Measurements from ENCODE around the gene CDX2. TPM values are rescaled to one million over a fixed set of nuclear protein-coding genes. Genes with fewer than 3 reads are reported as not detected.

Gene CDX2
- total and polyA plus RNA-seq, 4 donors = not detected

DNA sequence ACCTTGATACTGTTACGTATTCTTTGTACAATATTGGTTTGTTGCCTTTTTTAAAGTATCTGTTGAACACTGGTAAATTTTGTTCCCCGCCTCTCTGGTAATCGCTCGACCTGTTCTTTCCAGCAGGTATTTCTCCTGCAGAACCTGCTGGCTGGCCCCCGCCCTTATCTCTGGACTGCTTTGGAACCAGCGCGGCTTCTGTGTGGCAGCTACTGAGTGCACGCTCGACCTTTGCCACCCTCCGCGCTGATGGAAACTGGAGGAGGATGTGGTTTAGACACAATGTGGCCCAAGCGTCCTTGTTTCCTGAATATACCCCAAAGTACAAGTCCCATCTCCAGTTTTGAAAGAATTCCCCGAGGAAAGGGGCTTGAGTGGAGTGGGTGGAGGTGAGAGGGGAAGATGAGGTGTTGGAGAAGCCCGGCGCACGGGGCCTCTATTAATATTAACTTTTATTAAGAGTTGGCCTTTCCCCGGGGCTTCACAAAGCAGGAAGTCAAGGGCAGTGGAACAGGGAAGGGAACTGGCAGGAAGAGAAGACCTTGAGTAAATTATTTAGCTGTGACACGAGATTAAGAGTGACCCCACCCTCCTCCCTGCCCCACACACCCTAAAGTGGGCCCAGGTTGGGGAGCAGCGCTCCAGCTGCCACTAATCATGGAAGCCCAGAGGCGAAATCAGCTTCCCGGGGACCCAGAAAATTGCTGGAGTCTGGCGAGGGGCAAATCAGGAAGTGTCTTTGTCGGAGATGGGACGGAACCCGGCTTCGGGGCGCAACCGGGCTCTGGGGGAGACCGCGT lies 16.0 kb downstream of the CDX2 start:
- Histone ChIP-seq H3K9ac (ENCODE audit: low read depth in 1 of 2, low read length in 2 of 2) (peak overlapping the region; percentile 52 to 77), H3K9me3 (ENCODE audit: control insufficient read depth in 4 of 4, low read length in 3 of 4) (no peaks in the 10 kb centered on the region), H3K27me3 (ENCODE audit: control insufficient read depth in 4 of 4, insufficient read depth in 4 of 4, low read length in 3 of 4) (no peaks in the 10 kb centered on the region), H3K4me1 (ENCODE audit: control insufficient read depth in 4 of 4, insufficient read depth in 4 of 4, low read length in 3 of 4) (peaks cover 8 to 17% (median 15%) of the 10 kb centered on the region in 4 donors), H3K4me3 (ENCODE audit: low read depth in 1 of 3, low read length in 3 of 3) (peak overlapping the region in 2 of 3 donors; percentile 61 to 80), H3K36me3 (ENCODE audit: control insufficient read depth in 4 of 4, insufficient read depth in 3 of 4, low read depth in 1 of 4, low read length in 3 of 4) (no peaks in the 10 kb centered on the region), H3K27ac (ENCODE audit: low read depth in 1 of 2, low read length in 2 of 2) (peak overlapping the region; percentile 84 to 94)
- peak; percentile 47 for DNase-seq (ENCODE audit: low spot score)
- WGBS = 6% methylated on average over 30 of the region's 30 CpGs
- peak; percentile 49 for TF ChIP-seq HNF4G (IDR thresholded peaks at IDR 0.05)
- TF ChIP-seq FOXA1 (IDR thresholded peaks at IDR 0.05) = no peak
- TF ChIP-seq, protein P1, sequence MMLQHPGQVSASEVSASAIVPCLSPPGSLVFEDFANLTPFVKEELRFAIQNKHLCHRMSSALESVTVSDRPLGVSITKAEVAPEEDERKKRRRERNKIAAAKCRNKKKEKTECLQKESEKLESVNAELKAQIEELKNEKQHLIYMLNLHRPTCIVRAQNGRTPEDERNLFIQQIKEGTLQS (IDR thresholded peaks at IDR 0.05) = peak; percentile 22
- TF ChIP-seq TAF1 (conservative IDR thresholded peaks at IDR 0.05) = peak; percentile 76
- TF ChIP-seq, protein P2, sequence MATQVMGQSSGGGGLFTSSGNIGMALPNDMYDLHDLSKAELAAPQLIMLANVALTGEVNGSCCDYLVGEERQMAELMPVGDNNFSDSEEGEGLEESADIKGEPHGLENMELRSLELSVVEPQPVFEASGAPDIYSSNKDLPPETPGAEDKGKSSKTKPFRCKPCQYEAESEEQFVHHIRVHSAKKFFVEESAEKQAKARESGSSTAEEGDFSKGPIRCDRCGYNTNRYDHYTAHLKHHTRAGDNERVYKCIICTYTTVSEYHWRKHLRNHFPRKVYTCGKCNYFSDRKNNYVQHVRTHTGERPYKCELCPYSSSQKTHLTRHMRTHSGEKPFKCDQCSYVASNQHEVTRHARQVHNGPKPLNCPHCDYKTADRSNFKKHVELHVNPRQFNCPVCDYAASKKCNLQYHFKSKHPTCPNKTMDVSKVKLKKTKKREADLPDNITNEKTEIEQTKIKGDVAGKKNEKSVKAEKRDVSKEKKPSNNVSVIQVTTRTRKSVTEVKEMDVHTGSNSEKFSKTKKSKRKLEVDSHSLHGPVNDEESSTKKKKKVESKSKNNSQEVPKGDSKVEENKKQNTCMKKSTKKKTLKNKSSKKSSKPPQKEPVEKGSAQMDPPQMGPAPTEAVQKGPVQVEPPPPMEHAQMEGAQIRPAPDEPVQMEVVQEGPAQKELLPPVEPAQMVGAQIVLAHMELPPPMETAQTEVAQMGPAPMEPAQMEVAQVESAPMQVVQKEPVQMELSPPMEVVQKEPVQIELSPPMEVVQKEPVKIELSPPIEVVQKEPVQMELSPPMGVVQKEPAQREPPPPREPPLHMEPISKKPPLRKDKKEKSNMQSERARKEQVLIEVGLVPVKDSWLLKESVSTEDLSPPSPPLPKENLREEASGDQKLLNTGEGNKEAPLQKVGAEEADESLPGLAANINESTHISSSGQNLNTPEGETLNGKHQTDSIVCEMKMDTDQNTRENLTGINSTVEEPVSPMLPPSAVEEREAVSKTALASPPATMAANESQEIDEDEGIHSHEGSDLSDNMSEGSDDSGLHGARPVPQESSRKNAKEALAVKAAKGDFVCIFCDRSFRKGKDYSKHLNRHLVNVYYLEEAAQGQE (IDR thresholded peaks at IDR 0.05) = no peak
- TF ChIP-seq, protein P3, sequence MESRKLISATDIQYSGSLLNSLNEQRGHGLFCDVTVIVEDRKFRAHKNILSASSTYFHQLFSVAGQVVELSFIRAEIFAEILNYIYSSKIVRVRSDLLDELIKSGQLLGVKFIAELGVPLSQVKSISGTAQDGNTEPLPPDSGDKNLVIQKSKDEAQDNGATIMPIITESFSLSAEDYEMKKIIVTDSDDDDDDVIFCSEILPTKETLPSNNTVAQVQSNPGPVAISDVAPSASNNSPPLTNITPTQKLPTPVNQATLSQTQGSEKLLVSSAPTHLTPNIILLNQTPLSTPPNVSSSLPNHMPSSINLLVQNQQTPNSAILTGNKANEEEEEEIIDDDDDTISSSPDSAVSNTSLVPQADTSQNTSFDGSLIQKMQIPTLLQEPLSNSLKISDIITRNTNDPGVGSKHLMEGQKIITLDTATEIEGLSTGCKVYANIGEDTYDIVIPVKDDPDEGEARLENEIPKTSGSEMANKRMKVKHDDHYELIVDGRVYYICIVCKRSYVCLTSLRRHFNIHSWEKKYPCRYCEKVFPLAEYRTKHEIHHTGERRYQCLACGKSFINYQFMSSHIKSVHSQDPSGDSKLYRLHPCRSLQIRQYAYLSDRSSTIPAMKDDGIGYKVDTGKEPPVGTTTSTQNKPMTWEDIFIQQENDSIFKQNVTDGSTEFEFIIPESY (IDR thresholded peaks at IDR 0.05) = no peak
- no peak for TF ChIP-seq GABPA (IDR thresholded peaks at IDR 0.05 in 1 of 2, conservative IDR thresholded peaks at IDR 0.05 in 1 of 2)
- peak; percentile 26 to 36 for TF ChIP-seq EGR1 (IDR thresholded peaks at IDR 0.05; ENCODE audit: low read depth in 2 of 2)
- no peak for TF ChIP-seq FOXA2 (IDR thresholded peaks at IDR 0.05)
- peak; percentile 60 for TF ChIP-seq YY1 (IDR thresholded peaks at IDR 0.05)
- TF ChIP-seq, protein P4, sequence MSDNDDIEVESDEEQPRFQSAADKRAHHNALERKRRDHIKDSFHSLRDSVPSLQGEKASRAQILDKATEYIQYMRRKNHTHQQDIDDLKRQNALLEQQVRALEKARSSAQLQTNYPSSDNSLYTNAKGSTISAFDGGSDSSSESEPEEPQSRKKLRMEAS (IDR thresholded peaks at IDR 0.05) = peak; percentile 26
- TF ChIP-seq RXRA (IDR thresholded peaks at IDR 0.05) = peak; percentile 38 to 55
- TF ChIP-seq HNF4A (conservative IDR thresholded peaks at IDR 0.05) = peak; percentile 61 to 71
- TF ChIP-seq RAD21 (IDR thresholded peaks at IDR 0.05) = peak; percentile 16 to 46
- TF ChIP-seq, protein P5, sequence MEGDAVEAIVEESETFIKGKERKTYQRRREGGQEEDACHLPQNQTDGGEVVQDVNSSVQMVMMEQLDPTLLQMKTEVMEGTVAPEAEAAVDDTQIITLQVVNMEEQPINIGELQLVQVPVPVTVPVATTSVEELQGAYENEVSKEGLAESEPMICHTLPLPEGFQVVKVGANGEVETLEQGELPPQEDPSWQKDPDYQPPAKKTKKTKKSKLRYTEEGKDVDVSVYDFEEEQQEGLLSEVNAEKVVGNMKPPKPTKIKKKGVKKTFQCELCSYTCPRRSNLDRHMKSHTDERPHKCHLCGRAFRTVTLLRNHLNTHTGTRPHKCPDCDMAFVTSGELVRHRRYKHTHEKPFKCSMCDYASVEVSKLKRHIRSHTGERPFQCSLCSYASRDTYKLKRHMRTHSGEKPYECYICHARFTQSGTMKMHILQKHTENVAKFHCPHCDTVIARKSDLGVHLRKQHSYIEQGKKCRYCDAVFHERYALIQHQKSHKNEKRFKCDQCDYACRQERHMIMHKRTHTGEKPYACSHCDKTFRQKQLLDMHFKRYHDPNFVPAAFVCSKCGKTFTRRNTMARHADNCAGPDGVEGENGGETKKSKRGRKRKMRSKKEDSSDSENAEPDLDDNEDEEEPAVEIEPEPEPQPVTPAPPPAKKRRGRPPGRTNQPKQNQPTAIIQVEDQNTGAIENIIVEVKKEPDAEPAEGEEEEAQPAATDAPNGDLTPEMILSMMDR (IDR thresholded peaks at IDR 0.05; ENCODE audit: low read depth, low read length, missing input control) = no peak
- TF ChIP-seq SP1 (IDR thresholded peaks at IDR 0.05) = peak; percentile 85
- TF ChIP-seq JUND (IDR thresholded peaks at IDR 0.05) = no peak
- peak; percentile 16 for TF ChIP-seq NR2F2 (IDR thresholded peaks at IDR 0.05)
